HL-60 (cell line): ENCODE data around the gene ABCA4.

Experiments used
- GABPA ChIP-seq: IDR thresholded peaks from 2 replicates; pipeline ENCODE4 v1.6.1; 2012; ENCODE audit warnings: low read depth
- POLR2AphosphoS5 ChIP-seq: IDR thresholded peaks from 2 replicates; pipeline ENCODE4 v1.6.1; 2012; ENCODE audit warnings: low read depth
- TF ChIP-seq, protein P1 (sequence below): IDR thresholded peaks from one replicate; pipeline ENCODE4 v1.5.1; 2011; ENCODE audit warnings: low read length, control low read depth, inconsistent platforms; ENCODE audit not compliant: insufficient read depth
- TF ChIP-seq, protein P2 (sequence below): IDR thresholded peaks from 2 replicates; pipeline ENCODE4 v1.6.1; 2012; ENCODE audit warnings: low read depth; ENCODE audit not compliant: insufficient replicate concordance

DNA sequence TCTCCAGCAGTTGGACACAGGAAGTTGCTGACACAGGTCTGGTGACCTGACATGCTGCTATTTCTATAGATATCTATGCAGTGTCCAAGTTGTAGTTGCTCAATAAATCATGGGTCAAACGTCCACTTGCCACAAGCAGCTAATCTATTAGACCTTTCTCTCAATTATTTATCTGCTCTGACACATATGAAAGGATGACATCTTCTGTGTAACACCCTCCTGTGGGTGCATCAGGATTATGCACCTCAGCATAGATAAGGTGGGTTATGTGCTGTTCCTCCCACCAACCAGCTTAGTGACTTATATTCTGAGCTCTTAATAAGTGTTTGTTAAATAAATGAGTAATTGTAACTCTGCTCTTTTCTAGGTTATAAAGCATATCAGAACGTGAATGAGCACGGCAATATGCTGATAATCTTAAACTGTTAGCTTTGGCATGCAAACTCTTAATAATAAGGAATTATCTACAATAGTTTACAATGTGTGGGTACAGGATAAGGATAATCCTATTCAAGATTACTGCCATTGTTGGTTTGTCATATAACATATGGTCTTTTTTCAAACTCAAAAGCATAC lies 121.0 kb downstream of the ABCA4 start:
- TF ChIP-seq, protein P1, sequence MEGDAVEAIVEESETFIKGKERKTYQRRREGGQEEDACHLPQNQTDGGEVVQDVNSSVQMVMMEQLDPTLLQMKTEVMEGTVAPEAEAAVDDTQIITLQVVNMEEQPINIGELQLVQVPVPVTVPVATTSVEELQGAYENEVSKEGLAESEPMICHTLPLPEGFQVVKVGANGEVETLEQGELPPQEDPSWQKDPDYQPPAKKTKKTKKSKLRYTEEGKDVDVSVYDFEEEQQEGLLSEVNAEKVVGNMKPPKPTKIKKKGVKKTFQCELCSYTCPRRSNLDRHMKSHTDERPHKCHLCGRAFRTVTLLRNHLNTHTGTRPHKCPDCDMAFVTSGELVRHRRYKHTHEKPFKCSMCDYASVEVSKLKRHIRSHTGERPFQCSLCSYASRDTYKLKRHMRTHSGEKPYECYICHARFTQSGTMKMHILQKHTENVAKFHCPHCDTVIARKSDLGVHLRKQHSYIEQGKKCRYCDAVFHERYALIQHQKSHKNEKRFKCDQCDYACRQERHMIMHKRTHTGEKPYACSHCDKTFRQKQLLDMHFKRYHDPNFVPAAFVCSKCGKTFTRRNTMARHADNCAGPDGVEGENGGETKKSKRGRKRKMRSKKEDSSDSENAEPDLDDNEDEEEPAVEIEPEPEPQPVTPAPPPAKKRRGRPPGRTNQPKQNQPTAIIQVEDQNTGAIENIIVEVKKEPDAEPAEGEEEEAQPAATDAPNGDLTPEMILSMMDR: no peak
- TF ChIP-seq, protein P2, sequence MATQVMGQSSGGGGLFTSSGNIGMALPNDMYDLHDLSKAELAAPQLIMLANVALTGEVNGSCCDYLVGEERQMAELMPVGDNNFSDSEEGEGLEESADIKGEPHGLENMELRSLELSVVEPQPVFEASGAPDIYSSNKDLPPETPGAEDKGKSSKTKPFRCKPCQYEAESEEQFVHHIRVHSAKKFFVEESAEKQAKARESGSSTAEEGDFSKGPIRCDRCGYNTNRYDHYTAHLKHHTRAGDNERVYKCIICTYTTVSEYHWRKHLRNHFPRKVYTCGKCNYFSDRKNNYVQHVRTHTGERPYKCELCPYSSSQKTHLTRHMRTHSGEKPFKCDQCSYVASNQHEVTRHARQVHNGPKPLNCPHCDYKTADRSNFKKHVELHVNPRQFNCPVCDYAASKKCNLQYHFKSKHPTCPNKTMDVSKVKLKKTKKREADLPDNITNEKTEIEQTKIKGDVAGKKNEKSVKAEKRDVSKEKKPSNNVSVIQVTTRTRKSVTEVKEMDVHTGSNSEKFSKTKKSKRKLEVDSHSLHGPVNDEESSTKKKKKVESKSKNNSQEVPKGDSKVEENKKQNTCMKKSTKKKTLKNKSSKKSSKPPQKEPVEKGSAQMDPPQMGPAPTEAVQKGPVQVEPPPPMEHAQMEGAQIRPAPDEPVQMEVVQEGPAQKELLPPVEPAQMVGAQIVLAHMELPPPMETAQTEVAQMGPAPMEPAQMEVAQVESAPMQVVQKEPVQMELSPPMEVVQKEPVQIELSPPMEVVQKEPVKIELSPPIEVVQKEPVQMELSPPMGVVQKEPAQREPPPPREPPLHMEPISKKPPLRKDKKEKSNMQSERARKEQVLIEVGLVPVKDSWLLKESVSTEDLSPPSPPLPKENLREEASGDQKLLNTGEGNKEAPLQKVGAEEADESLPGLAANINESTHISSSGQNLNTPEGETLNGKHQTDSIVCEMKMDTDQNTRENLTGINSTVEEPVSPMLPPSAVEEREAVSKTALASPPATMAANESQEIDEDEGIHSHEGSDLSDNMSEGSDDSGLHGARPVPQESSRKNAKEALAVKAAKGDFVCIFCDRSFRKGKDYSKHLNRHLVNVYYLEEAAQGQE: no peak
- TF ChIP-seq POLR2AphosphoS5 (no peak), GABPA (no peak)
